ENCODE results near the gene VWA3B.

DNA sequence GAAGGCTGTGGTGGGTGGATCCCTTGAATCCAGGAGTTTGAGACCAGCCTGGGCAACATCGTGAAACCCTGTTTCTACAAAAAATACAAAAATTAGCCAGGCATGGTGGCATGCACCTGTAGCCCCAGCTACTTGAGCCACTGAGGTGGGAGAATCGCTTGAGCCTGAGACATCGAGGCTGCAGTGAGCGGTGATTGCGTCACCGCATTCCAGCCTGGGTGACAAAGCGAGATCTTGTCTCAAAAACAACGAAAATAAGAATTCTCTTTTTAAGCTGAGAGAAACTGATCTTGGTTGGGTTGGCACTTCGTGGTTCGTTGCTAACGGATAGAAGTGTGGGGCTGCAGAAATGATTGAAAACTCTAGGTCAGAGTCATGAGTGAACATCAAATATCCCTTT is 150.0 kb downstream of the VWA3B start:
- TF ChIP-seq POLR2AphosphoS5 (IDR thresholded peaks at IDR 0.05) = no peak
- TF ChIP-seq, protein P1, sequence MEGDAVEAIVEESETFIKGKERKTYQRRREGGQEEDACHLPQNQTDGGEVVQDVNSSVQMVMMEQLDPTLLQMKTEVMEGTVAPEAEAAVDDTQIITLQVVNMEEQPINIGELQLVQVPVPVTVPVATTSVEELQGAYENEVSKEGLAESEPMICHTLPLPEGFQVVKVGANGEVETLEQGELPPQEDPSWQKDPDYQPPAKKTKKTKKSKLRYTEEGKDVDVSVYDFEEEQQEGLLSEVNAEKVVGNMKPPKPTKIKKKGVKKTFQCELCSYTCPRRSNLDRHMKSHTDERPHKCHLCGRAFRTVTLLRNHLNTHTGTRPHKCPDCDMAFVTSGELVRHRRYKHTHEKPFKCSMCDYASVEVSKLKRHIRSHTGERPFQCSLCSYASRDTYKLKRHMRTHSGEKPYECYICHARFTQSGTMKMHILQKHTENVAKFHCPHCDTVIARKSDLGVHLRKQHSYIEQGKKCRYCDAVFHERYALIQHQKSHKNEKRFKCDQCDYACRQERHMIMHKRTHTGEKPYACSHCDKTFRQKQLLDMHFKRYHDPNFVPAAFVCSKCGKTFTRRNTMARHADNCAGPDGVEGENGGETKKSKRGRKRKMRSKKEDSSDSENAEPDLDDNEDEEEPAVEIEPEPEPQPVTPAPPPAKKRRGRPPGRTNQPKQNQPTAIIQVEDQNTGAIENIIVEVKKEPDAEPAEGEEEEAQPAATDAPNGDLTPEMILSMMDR (IDR thresholded peaks at IDR 0.05) = no peak
- TF ChIP-seq POLR2A (IDR thresholded peaks at IDR 0.05) = no peak
- TF ChIP-seq EP300 (IDR thresholded peaks at IDR 0.05) = no peak

All from upper lobe of left lung (tissue), 4 donors.